Activated naive CD8-positive, alpha-beta T cell (primary cell): ENCODE results near the gene BPIFB2.
"Not testable (repeated sequence)": the region's sequence is repeated elsewhere in the genome, so short reads cannot be mapped to it uniquely, and the experiment has no call there.

Experiments
- H3K27ac Mint-ChIP-seq: one replicate; pipeline ENCODE4 v1.8.0; 2021; ENCODE audit warnings: mixed read lengths
- H3K27me3 Mint-ChIP-seq: one replicate; pipeline ENCODE4 v1.8.0; 2021; ENCODE audit warnings: mixed read lengths
- H3K36me3 Mint-ChIP-seq: one replicate; pipeline ENCODE4 v1.8.0; 2021; ENCODE audit warnings: mixed read lengths
- H3K4me1 Mint-ChIP-seq: one replicate; pipeline ENCODE4 v1.8.0; 2021; ENCODE audit warnings: low read depth, mixed read lengths
- H3K4me3 Mint-ChIP-seq: one replicate; pipeline ENCODE4 v1.8.0; 2021; ENCODE audit warnings: mild to moderate bottlenecking, mixed read lengths
- H3K9me3 Mint-ChIP-seq: one replicate; pipeline ENCODE4 v1.8.0; 2021; ENCODE audit warnings: low read depth, mixed read lengths

The BPIFB2 gene

GRCh38 chr20:33007376-33008335 is at the start of gene BPIFB2:
Gene BPIFB2, plus strand, starts transcription at chr20:33007704. Its CDS starts 871 bp downstream, at chr20:33008575.
- H3K27ac Mint-ChIP-seq: no peak within 1 kb of the TSS
- H3K4me1 Mint-ChIP-seq: peaks cover 7% of the 10 kb centered on the region
- H3K4me3 Mint-ChIP-seq: no peak within 1 kb of the TSS
- no peaks in the 10 kb centered on the region for H3K27me3 Mint-ChIP-seq
- H3K36me3 Mint-ChIP-seq: peaks cover 3% of the 10 kb centered on the region
- peaks cover 3% of the 10 kb centered on the region for H3K9me3 Mint-ChIP-seq

GRCh38 chr20:32958574-32958973 is 48.9 kb upstream of the BPIFB2 start:
- H3K4me1 Mint-ChIP-seq: peaks cover 18% of the 10 kb centered on the region
- peaks cover 8% of the 10 kb centered on the region for H3K36me3 Mint-ChIP-seq

GRCh38 chr20:32959351-32960221 is 47.9 kb upstream of the BPIFB2 start:
- Mint-ChIP-seq H3K27ac (no peak overlapping the region), H3K4me1 (peaks cover 23% of the 10 kb centered on the region), H3K27me3 (no peaks in the 10 kb centered on the region), H3K36me3 (peaks cover 8% of the 10 kb centered on the region), H3K9me3 (peaks cover 12% of the 10 kb centered on the region), H3K4me3 (no peak overlapping the region)

More at GRCh38 chr20:32958574-32958973, 48.9 kb upstream of the BPIFB2 start:
- peaks cover 16% of the 10 kb centered on the region for H3K9me3 Mint-ChIP-seq
- no peaks in the 10 kb centered on the region for H3K27me3 Mint-ChIP-seq
- no peak overlapping the region for H3K4me3 Mint-ChIP-seq
- H3K27ac Mint-ChIP-seq: no peak overlapping the region

- H3K27ac Mint-ChIP-seq: no peak overlapping the region
- H3K36me3 Mint-ChIP-seq: peaks cover 10% of the 10 kb centered on the region
- H3K27me3 Mint-ChIP-seq: no peaks in the 10 kb centered on the region
- H3K9me3 Mint-ChIP-seq: peaks cover 12% of the 10 kb centered on the region
- H3K4me3 Mint-ChIP-seq: no peak overlapping the region
- H3K4me1 Mint-ChIP-seq: peaks cover 28% of the 10 kb centered on the region
Measured at GRCh38 chr20:32960222-32960518, 47.3 kb upstream of the BPIFB2 start.

- Mint-ChIP-seq H3K27me3 (no peaks in the 10 kb centered on the region), H3K4me3 (no peak overlapping the region), H3K4me1 (peaks cover 37% of the 10 kb centered on the region), H3K27ac (peak overlapping the region; percentile 46), H3K36me3 (peaks cover 11% of the 10 kb centered on the region), H3K9me3 (peaks cover 12% of the 10 kb centered on the region)
Measured at GRCh38 chr20:32960849-32961731, 46.4 kb upstream of the BPIFB2 start.

GRCh38 chr20:32962053-32962452 is 45.5 kb upstream of the BPIFB2 start:
- Mint-ChIP-seq H3K27ac (peak overlapping the region; percentile 16), H3K9me3 (peaks cover 8% of the 10 kb centered on the region), H3K4me1 (peaks cover 46% of the 10 kb centered on the region), H3K27me3 (no peaks in the 10 kb centered on the region), H3K4me3 (no peak overlapping the region), H3K36me3 (peaks cover 8% of the 10 kb centered on the region)

- peak overlapping the region; percentile 58 for H3K27ac Mint-ChIP-seq
Measured at GRCh38 chr20:32962646-32963045, 44.9 kb upstream of the BPIFB2 start.

GRCh38 chr20:32963176-32963575 is 44.3 kb upstream of the BPIFB2 start:
- H3K9me3 Mint-ChIP-seq: no peaks in the 10 kb centered on the region
- peak overlapping the region; percentile 58 for H3K27ac Mint-ChIP-seq
- peaks cover 3% of the 10 kb centered on the region for H3K36me3 Mint-ChIP-seq
- H3K27me3 Mint-ChIP-seq: no peaks in the 10 kb centered on the region
- H3K4me1 Mint-ChIP-seq: peaks cover 58% of the 10 kb centered on the region
- no peak overlapping the region for H3K4me3 Mint-ChIP-seq

More at GRCh38 chr20:32962646-32963045, 44.9 kb upstream of the BPIFB2 start:
- not testable (repeated sequence) for H3K9me3 Mint-ChIP-seq, H3K4me3 Mint-ChIP-seq, H3K36me3 Mint-ChIP-seq, H3K27me3 Mint-ChIP-seq
- H3K4me1 Mint-ChIP-seq: peaks cover 52% of the 10 kb centered on the region

- H3K4me3 Mint-ChIP-seq: no peak overlapping the region
- no peaks in the 10 kb centered on the region for H3K9me3 Mint-ChIP-seq
- no peaks in the 10 kb centered on the region for H3K27me3 Mint-ChIP-seq
- peaks cover 72% of the 10 kb centered on the region for H3K4me1 Mint-ChIP-seq
- H3K27ac Mint-ChIP-seq: no peak overlapping the region
- peaks cover 3% of the 10 kb centered on the region for H3K36me3 Mint-ChIP-seq
Measured at GRCh38 chr20:32964575-32964974, 42.9 kb upstream of the BPIFB2 start.

GRCh38 chr20:32965115-32965514 is 42.4 kb upstream of the BPIFB2 start:
- no peaks in the 10 kb centered on the region for H3K27me3 Mint-ChIP-seq
- peaks cover 77% of the 10 kb centered on the region for H3K4me1 Mint-ChIP-seq
- H3K4me3 Mint-ChIP-seq: peak overlapping the region; percentile 17
- H3K9me3 Mint-ChIP-seq: no peaks in the 10 kb centered on the region
- H3K27ac Mint-ChIP-seq: peak overlapping the region; percentile 66
- peaks cover 3% of the 10 kb centered on the region for H3K36me3 Mint-ChIP-seq

- peak overlapping the region; percentile 17 for H3K4me3 Mint-ChIP-seq
- H3K4me1 Mint-ChIP-seq: peaks cover 80% of the 10 kb centered on the region
- peak overlapping the region; percentile 66 for H3K27ac Mint-ChIP-seq
- peaks cover 3% of the 10 kb centered on the region for H3K36me3 Mint-ChIP-seq
- no peaks in the 10 kb centered on the region for H3K27me3 Mint-ChIP-seq
- H3K9me3 Mint-ChIP-seq: no peaks in the 10 kb centered on the region
Measured at GRCh38 chr20:32965581-32966373, 41.7 kb upstream of the BPIFB2 start.

GRCh38 chr20:32966382-32966781 is 41.1 kb upstream of the BPIFB2 start:
- no peaks in the 10 kb centered on the region for H3K27me3 Mint-ChIP-seq
- H3K36me3 Mint-ChIP-seq: peaks cover 3% of the 10 kb centered on the region
- H3K27ac Mint-ChIP-seq: peak overlapping the region; percentile 22
- no peak overlapping the region for H3K4me3 Mint-ChIP-seq
- H3K4me1 Mint-ChIP-seq: peaks cover 80% of the 10 kb centered on the region
- H3K9me3 Mint-ChIP-seq: no peaks in the 10 kb centered on the region

GRCh38 chr20:32966881-32967781 is 40.4 kb upstream of the BPIFB2 start:
- no peak overlapping the region for H3K27ac Mint-ChIP-seq
- peaks cover 3% of the 10 kb centered on the region for H3K36me3 Mint-ChIP-seq
- peaks cover 74% of the 10 kb centered on the region for H3K4me1 Mint-ChIP-seq
- H3K27me3 Mint-ChIP-seq: no peaks in the 10 kb centered on the region
- peak overlapping the region; percentile 66 for H3K4me3 Mint-ChIP-seq
- H3K9me3 Mint-ChIP-seq: no peaks in the 10 kb centered on the region
